Measurements from ENCODE around the gene GPS2.
"Not testable (repeated sequence)": the region's sequence is repeated elsewhere in the genome, so short reads cannot be mapped to it uniquely, and the experiment has no call there.

GPS2 gene

GRCh38 chr17:7336240-7337175, 21.3 kb upstream of the GPS2 start, which contains the start of gene ACAP1:
Gene ACAP1, plus strand, starts transcription at chr17:7336529. Its CDS starts 206 bp downstream, at chr17:7336735.
- peak; percentile 92 for DNase-seq (ENCODE audit: low spot score)

- not testable (repeated sequence) for DNase-seq (ENCODE audit: low spot score)
Observed at GRCh38 chr17:7335765-7336164, 20.6 kb upstream of the GPS2 start.

GRCh38 chr17:7334938-7335538, 19.9 kb upstream of the GPS2 start:
- DNase-seq (ENCODE audit: low spot score): no peak

GRCh38 chr17:7332600-7333069, 17.5 kb upstream of the GPS2 start:
- not testable (repeated sequence) for DNase-seq (ENCODE audit: low spot score)

GRCh38 chr17:7332111-7332510, 17.0 kb upstream of the GPS2 start:
- no peak for DNase-seq (ENCODE audit: low spot score)

- no peak for DNase-seq (ENCODE audit: low spot score)
Observed at GRCh38 chr17:7330638-7331015, 15.5 kb upstream of the GPS2 start.

GRCh38 chr17:7329997-7330637, 15.0 kb upstream of the GPS2 start:
- DNase-seq (ENCODE audit: low spot score): peak; percentile 74

- peak; percentile 97 for DNase-seq (ENCODE audit: low spot score)
Observed at GRCh38 chr17:7329374-7329996, 14.3 kb upstream of the GPS2 start.

- DNase-seq (ENCODE audit: low spot score): no peak
Observed at GRCh38 chr17:7328840-7329373, 13.7 kb upstream of the GPS2 start, which contains the start of gene NEURL4. Gene NEURL4, minus strand, starts transcription at chr17:7329335. Its CDS starts 23 bp downstream, at chr17:7329312.

GRCh38 chr17:7328009-7328408, 12.8 kb upstream of the GPS2 start:
- no peak for DNase-seq (ENCODE audit: low spot score)

GRCh38 chr17:7327501-7327900, 12.3 kb upstream of the GPS2 start:
- DNase-seq (ENCODE audit: low spot score): no peak

GRCh38 chr17:7327056-7327455, 11.9 kb upstream of the GPS2 start:
- no peak for DNase-seq (ENCODE audit: low spot score)

GRCh38 chr17:7326186-7326585, 11.0 kb upstream of the GPS2 start:
- no peak for DNase-seq (ENCODE audit: low spot score)

GRCh38 chr17:7325031-7325528, 9.9 kb upstream of the GPS2 start:
- DNase-seq (ENCODE audit: low spot score): no peak

GRCh38 chr17:7324438-7324779, 9.2 kb upstream of the GPS2 start:
- DNase-seq (ENCODE audit: low spot score): no peak

- DNase-seq (ENCODE audit: low spot score): peak; percentile 61
Observed at GRCh38 chr17:7323731-7324437, 8.7 kb upstream of the GPS2 start.

- DNase-seq (ENCODE audit: low spot score): no peak
Observed at GRCh38 chr17:7322520-7323194, 7.5 kb upstream of the GPS2 start.

- DNase-seq (ENCODE audit: low spot score): no peak
Observed at GRCh38 chr17:7321466-7321865, 6.3 kb upstream of the GPS2 start.

GRCh38 chr17:7318121-7318860, 3.1 kb upstream of the GPS2 start:
- DNase-seq (ENCODE audit: low spot score): no peak
